Parathyroid adenoma (tissue), 2 donors: ENCODE measurements around the gene GLG1.

ENCODE experiments used
- H2AFZ ChIP-seq: fragments of 300-600 bp; sonication (generic); one replicate; pipeline ENCODE4 v1.7.0; 2017; ENCODE audit warnings: antibody characterized with exemption, mild to moderate bottlenecking
- H3K27ac ChIP-seq: fragments of 300-600 bp; sonication (generic); one replicate; pipeline ENCODE4 v1.7.0; 2017
- H3K27me3 ChIP-seq: fragments of 300-600 bp; sonication (generic); one replicate; pipeline ENCODE4 v1.7.0; 2017; ENCODE audit warnings: low read length; ENCODE audit not compliant: control insufficient read depth, insufficient read depth
- H3K36me3 ChIP-seq: fragments of 300-600 bp; sonication (generic); one replicate; pipeline ENCODE4 v1.7.0; 2017; ENCODE audit warnings: low read length; ENCODE audit not compliant: control insufficient read depth, insufficient read depth
- H3K4me1 ChIP-seq: fragments of 300-600 bp; sonication (generic); one replicate; pipeline ENCODE4 v1.7.0; 2017; ENCODE audit warnings: control low read depth
- H3K4me2 ChIP-seq: fragments of 300-600 bp; sonication (generic); one replicate; pipeline ENCODE4 v1.7.0; 2017; ENCODE audit warnings: low read length
- H3K4me3 ChIP-seq: fragments of 300-600 bp; sonication (generic); one replicate; pipeline ENCODE4 v1.7.0; 2017; ENCODE audit warnings: low read depth, low read length
- H3K79me2 ChIP-seq: fragments of 300-600 bp; sonication (generic); one replicate; pipeline ENCODE4 v1.7.0; 2017; ENCODE audit warnings: control low read depth
- H3K9ac ChIP-seq: fragments of 300-600 bp; sonication (generic); one replicate; pipeline ENCODE4 v1.7.0; 2017; ENCODE audit warnings: mild to moderate bottlenecking
- H3K9me3 ChIP-seq: fragments of 300-600 bp; sonication (generic); one replicate; pipeline ENCODE4 v1.7.0; 2017; ENCODE audit warnings: low read length; ENCODE audit not compliant: control insufficient read depth
- CTCF ChIP-seq: fragments of 300-600 bp; sonication (generic); IDR thresholded peaks from one replicate; pipeline ENCODE4 v1.7.0; 2017; ENCODE audit warnings: antibody characterized with exemption, mild to moderate bottlenecking
- donor health status: primary hyperparathyroidism.

The GLG1 gene

GRCh38 chr16:74474416-74474815 lies 132.5 kb downstream of the GLG1 start:
- H3K4me3 ChIP-seq, result no peak overlapping the region
- H3K36me3 ChIP-seq, result no peaks in the 10 kb centered on the region
- no peaks in the 10 kb centered on the region for H3K4me1 ChIP-seq
- TF ChIP-seq CTCF, result no peak
- no peak overlapping the region for H3K4me2 ChIP-seq
- no peak overlapping the region for H3K27ac ChIP-seq
- no peak overlapping the region for H3K9ac ChIP-seq
- no peaks in the 10 kb centered on the region for H3K9me3 ChIP-seq
- H2AFZ ChIP-seq, result no peak overlapping the region
- peaks cover 2% of the 10 kb centered on the region for H3K79me2 ChIP-seq
- no peaks in the 10 kb centered on the region for H3K27me3 ChIP-seq

GRCh38 chr16:74472540-74472939 lies 134.4 kb downstream of the GLG1 start:
- H3K9me3 ChIP-seq, result no peaks in the 10 kb centered on the region
- H3K4me2 ChIP-seq, result no peak overlapping the region
- H3K27me3 ChIP-seq, result no peaks in the 10 kb centered on the region
- H3K9ac ChIP-seq, result no peak overlapping the region
- no peak overlapping the region for H3K4me3 ChIP-seq
- no peaks in the 10 kb centered on the region for H3K36me3 ChIP-seq
- H3K4me1 ChIP-seq, result no peaks in the 10 kb centered on the region
- H2AFZ ChIP-seq, result no peak overlapping the region
- no peak overlapping the region for H3K27ac ChIP-seq
- peaks cover 2% of the 10 kb centered on the region for H3K79me2 ChIP-seq
- TF ChIP-seq CTCF, result no peak

- TF ChIP-seq CTCF, result no peak
- no peaks in the 10 kb centered on the region for H3K36me3 ChIP-seq
- no peaks in the 10 kb centered on the region for H3K9me3 ChIP-seq
- H2AFZ ChIP-seq, result no peak overlapping the region
- H3K9ac ChIP-seq, result no peak overlapping the region
- H3K4me1 ChIP-seq, result no peaks in the 10 kb centered on the region
- H3K4me2 ChIP-seq, result no peak overlapping the region
- H3K27me3 ChIP-seq, result no peaks in the 10 kb centered on the region
- H3K27ac ChIP-seq, result no peak overlapping the region
- H3K79me2 ChIP-seq, result peaks cover 2% of the 10 kb centered on the region
- H3K4me3 ChIP-seq, result no peak overlapping the region
These were observed 134.9 kb downstream of the GLG1 start for GRCh38 chr16:74472010-74472409.

GRCh38 chr16:74469946-74470478 lies 136.9 kb downstream of the GLG1 start:
- Histone ChIP-seq H3K36me3 (no peaks in the 10 kb centered on the region), H3K27me3 (no peaks in the 10 kb centered on the region), H3K79me2 (no peaks in the 10 kb centered on the region), H3K4me1 (no peaks in the 10 kb centered on the region), H2AFZ (no peak overlapping the region), H3K4me3 (no peak overlapping the region), H3K4me2 (no peak overlapping the region), H3K9me3 (no peaks in the 10 kb centered on the region), H3K27ac (no peak overlapping the region), H3K9ac (no peak overlapping the region)
- no peak for TF ChIP-seq CTCF

- TF ChIP-seq CTCF, result no peak
- H3K79me2 ChIP-seq, result no peaks in the 10 kb centered on the region
- no peaks in the 10 kb centered on the region for H3K27me3 ChIP-seq
- no peak overlapping the region for H3K9ac ChIP-seq
- H3K4me2 ChIP-seq, result no peak overlapping the region
- no peak overlapping the region for H2AFZ ChIP-seq
- no peaks in the 10 kb centered on the region for H3K4me1 ChIP-seq
- no peaks in the 10 kb centered on the region for H3K9me3 ChIP-seq
- H3K36me3 ChIP-seq, result no peaks in the 10 kb centered on the region
- no peak overlapping the region for H3K4me3 ChIP-seq
- H3K27ac ChIP-seq, result no peak overlapping the region
These were observed 137.9 kb downstream of the GLG1 start for GRCh38 chr16:74468807-74469525.
